Measurements from ENCODE around the gene LRRN4CL. TPM values are rescaled to one million over a fixed set of nuclear protein-coding genes. Genes with fewer than 3 reads are reported as not detected.
"Not testable (repeated sequence)": the region's sequence is repeated elsewhere in the genome, so short reads cannot be mapped to it uniquely, and the experiment has no call there.

LRRN4CL gene
- total RNA-seq, 2 donors from 2014 or later, result 13.9 to 14.8 TPM

- DNase-seq (ENCODE audit: low spot score), result no peak
- intact Hi-C loops (cut with DNase I), result no loop called here
Observed at GRCh38 chr11:62654297-62654696, 35.0 kb downstream of the LRRN4CL start.

GRCh38 chr11:62652161-62653006 is 36.9 kb downstream of the LRRN4CL start:
- intact Hi-C loops (cut with DNase I), result no loop called here
- DNase-seq (ENCODE audit: low spot score), result no peak

GRCh38 chr11:62650283-62650682 is 39.0 kb downstream of the LRRN4CL start:
- intact Hi-C loops (cut with DNase I); DNase-seq (ENCODE audit: low spot score): not testable (repeated sequence)

GRCh38 chr11:62649486-62649885 is 39.8 kb downstream of the LRRN4CL start:
- no peak for DNase-seq (ENCODE audit: low spot score)
- intact Hi-C loops (cut with DNase I), result no loop called here

- intact Hi-C loops (cut with DNase I), result no loop called here
- no peak for DNase-seq (ENCODE audit: low spot score)
Observed at GRCh38 chr11:62648967-62649364, 40.4 kb downstream of the LRRN4CL start.

GRCh38 chr11:62648185-62648966 is 41.0 kb downstream of the LRRN4CL start:
- no peak for DNase-seq (ENCODE audit: low spot score)
- intact Hi-C loops (cut with DNase I), result no loop called here

GRCh38 chr11:62647609-62648005 is 41.7 kb downstream of the LRRN4CL start:
- DNase-seq (ENCODE audit: low spot score), result no peak
- intact Hi-C loops (cut with DNase I), result no loop called here

GRCh38 chr11:62646825-62647608 is 42.3 kb downstream of the LRRN4CL start:
- intact Hi-C loops (cut with DNase I), result no loop called here
- DNase-seq (ENCODE audit: low spot score), result no peak

- DNase-seq (ENCODE audit: low spot score), result peak; percentile 100
- intact Hi-C loops (cut with DNase I), result no loop called here
Observed at GRCh38 chr11:62645946-62646824, 43.1 kb downstream of the LRRN4CL start, which contains the start of gene GANAB. Gene GANAB, minus strand, starts transcription at chr11:62646613. Its CDS starts 14 bp downstream, at chr11:62646599.

GRCh38 chr11:62645671-62645945 is 43.7 kb downstream of the LRRN4CL start:
- DNase-seq (ENCODE audit: low spot score), result no peak
- intact Hi-C loops (cut with DNase I), result no loop called here

- intact Hi-C loops (cut with DNase I), result no loop called here
- DNase-seq (ENCODE audit: low spot score), result no peak
Observed at GRCh38 chr11:62644220-62644619, 45.1 kb downstream of the LRRN4CL start.

Other genes with a start within 250 kb of the LRRN4CL start
- 100 to 1,000 TPM; 938 to 955 TPM for gene AHNAK, start 142.7 kb downstream of the LRRN4CL start, total RNA-seq
- gene EEF1G, start 115.6 kb downstream of the LRRN4CL start, total RNA-seq, result 100 to 1,000 TPM; 706 to 749 TPM
- gene TUT1, start 98.0 kb downstream of the LRRN4CL start, total RNA-seq, result 10 to 100 TPM; 10.7 to 14.1 TPM
- gene MTA2, start 87.7 kb downstream of the LRRN4CL start, total RNA-seq, result 10 to 100 TPM; 56.5 to 67.2 TPM
- gene EML3, start 76.8 kb downstream of the LRRN4CL start, total RNA-seq, result 10 to 100 TPM; 58.7 to 63.8 TPM
- 1 to 10 TPM; 7.1 to 9.7 TPM for gene ROM1, start 76.3 kb downstream of the LRRN4CL start, total RNA-seq
- gene B3GAT3, start 67.5 kb downstream of the LRRN4CL start, total RNA-seq, result 10 to 100 TPM; 23.7 to 26.6 TPM
- 100 to 1,000 TPM; 206 to 240 TPM for gene GANAB, start 42.9 kb downstream of the LRRN4CL start, total RNA-seq
- gene INTS5, start 36.2 kb downstream of the LRRN4CL start, total RNA-seq, result 10 to 100 TPM; 10.6 to 10.9 TPM
- 10 to 100 TPM; 27.4 to 35.9 TPM for gene C11orf98, start 24.3 kb downstream of the LRRN4CL start, total RNA-seq
- gene CSKMT, start 24.2 kb downstream of the LRRN4CL start, total RNA-seq, result 10 to 100 TPM in 1 of 2 donors, 1 to 10 TPM in 1; 8.5 to 10.5 TPM
- 1 to 10 TPM; 3.6 to 3.7 TPM for gene UQCC3, start 17.9 kb downstream of the LRRN4CL start, total RNA-seq
- gene LBHD1, start 17.3 kb downstream of the LRRN4CL start, total RNA-seq, result 1 to 10 TPM; 3.7 to 5.1 TPM
- 10 to 100 TPM; 74.8 to 76.1 TPM for gene UBXN1, start 10.5 kb downstream of the LRRN4CL start, total RNA-seq
- 10 to 100 TPM; 30.6 to 54.8 TPM for gene BSCL2, start 17.9 kb upstream of the LRRN4CL start, total RNA-seq
- gene GNG3, start 18.1 kb upstream of the LRRN4CL start, total RNA-seq, result not detected
- gene HNRNPUL2, start 37.9 kb upstream of the LRRN4CL start, total RNA-seq, result 10 to 100 TPM; 45.5 to 45.9 TPM
- 10 to 100 TPM; 19.0 to 20.6 TPM for gene TTC9C, start 39.0 kb upstream of the LRRN4CL start, total RNA-seq
- gene ZBTB3, start 64.6 kb upstream of the LRRN4CL start, total RNA-seq, result 10 to 100 TPM in 1 of 2 donors, 1 to 10 TPM in 1; 6.2 to 12.3 TPM
- gene POLR2G, start 72.0 kb upstream of the LRRN4CL start, total RNA-seq, result 10 to 100 TPM; 39.7 to 50.9 TPM
- 10 to 100 TPM; 11.3 to 12.9 TPM for gene TAF6L, start 81.9 kb upstream of the LRRN4CL start, total RNA-seq
- 10 to 100 TPM; 23.7 to 33.0 TPM for gene TMEM179B, start 97.9 kb upstream of the LRRN4CL start, total RNA-seq
- 1 to 10 TPM; 8.9 to 10.0 TPM for gene TMEM223, start 102.5 kb upstream of the LRRN4CL start, total RNA-seq
- gene NXF1, start 115.9 kb upstream of the LRRN4CL start, total RNA-seq, result 10 to 100 TPM; 53.0 to 58.1 TPM
- gene STX5, start 142.5 kb upstream of the LRRN4CL start, total RNA-seq, result 10 to 100 TPM; 32.8 to 34.0 TPM
- not detected for gene TEX54, start 143.3 kb upstream of the LRRN4CL start, total RNA-seq
- 10 to 100 TPM; 38.5 to 45.6 TPM for gene WDR74, start 150.1 kb upstream of the LRRN4CL start, total RNA-seq
- gene SLC3A2, start 191.4 kb upstream of the LRRN4CL start, total RNA-seq, result 100 to 1,000 TPM in 1 of 2 donors, 10 to 100 TPM in 1; 89.4 to 114 TPM
- gene CHRM1, start 231.8 kb upstream of the LRRN4CL start, total RNA-seq, result not detected

Measured in posterior vena cava (tissue), 2 donors.